ENCODE measurements around the gene C2orf72. TPM values are rescaled to one million over a fixed set of nuclear protein-coding genes. Genes with fewer than 3 reads are reported as not detected.
"Not testable (repeated sequence)": the region's sequence is repeated elsewhere in the genome, so short reads cannot be mapped to it uniquely, and the experiment has no call there.

Gene C2orf72
- total RNA-seq, 3 donors from 2014 or later (not counting 1 experiment from before 2014, with no cell fraction given) = not detected

DNA sequence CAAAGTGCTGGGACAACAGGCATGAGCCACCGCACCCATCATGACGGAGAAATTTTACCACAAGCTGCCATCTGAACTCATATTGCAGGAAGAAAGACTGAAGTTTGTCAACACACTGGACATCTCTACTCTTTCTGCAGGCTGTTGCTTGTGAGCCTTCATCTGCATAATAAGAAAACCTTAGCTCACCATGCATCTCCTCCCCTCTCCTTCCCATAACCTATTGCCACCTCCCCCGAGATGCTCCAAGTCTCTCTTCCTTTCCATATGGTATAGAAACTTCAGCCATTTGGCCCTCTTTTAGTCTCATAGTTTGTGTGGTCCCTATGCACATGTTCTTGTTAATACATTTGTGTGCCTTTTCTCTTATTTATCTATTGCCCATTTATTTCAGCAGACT is 19.1 kb upstream of the C2orf72 start:
- Mint-ChIP-seq H3K27me3 (ENCODE audit: low read depth in 2 of 2) (peaks cover 28 to 55% of the 10 kb centered on the region in 2 donors), H3K4me3 (no peak overlapping the region), H3K27ac (no peak overlapping the region), H3K36me3 (no peaks in the 10 kb centered on the region), H3K4me1 (peaks cover 0 to 8% of the 10 kb centered on the region in 2 donors), H3K9me3 (no peaks in the 10 kb centered on the region)
- no peaks in the 10 kb centered on the region for H3K9me3 ChIP-seq (ENCODE audit: control insufficient read depth, insufficient read depth, low read length)
- no peak for DNase-seq
- WGBS (ENCODE audit: insufficient coverage) = 98% methylated on average over 3 of the region's 3 CpGs
- TF ChIP-seq, protein P1, sequence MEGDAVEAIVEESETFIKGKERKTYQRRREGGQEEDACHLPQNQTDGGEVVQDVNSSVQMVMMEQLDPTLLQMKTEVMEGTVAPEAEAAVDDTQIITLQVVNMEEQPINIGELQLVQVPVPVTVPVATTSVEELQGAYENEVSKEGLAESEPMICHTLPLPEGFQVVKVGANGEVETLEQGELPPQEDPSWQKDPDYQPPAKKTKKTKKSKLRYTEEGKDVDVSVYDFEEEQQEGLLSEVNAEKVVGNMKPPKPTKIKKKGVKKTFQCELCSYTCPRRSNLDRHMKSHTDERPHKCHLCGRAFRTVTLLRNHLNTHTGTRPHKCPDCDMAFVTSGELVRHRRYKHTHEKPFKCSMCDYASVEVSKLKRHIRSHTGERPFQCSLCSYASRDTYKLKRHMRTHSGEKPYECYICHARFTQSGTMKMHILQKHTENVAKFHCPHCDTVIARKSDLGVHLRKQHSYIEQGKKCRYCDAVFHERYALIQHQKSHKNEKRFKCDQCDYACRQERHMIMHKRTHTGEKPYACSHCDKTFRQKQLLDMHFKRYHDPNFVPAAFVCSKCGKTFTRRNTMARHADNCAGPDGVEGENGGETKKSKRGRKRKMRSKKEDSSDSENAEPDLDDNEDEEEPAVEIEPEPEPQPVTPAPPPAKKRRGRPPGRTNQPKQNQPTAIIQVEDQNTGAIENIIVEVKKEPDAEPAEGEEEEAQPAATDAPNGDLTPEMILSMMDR (IDR thresholded peaks at IDR 0.05) = no peak
- intact Hi-C loops (cut with micrococcal nuclease) = no loop called here
- peaks cover 12% of the 10 kb centered on the region for H3K27me3 ChIP-seq (ENCODE audit: control insufficient read depth, insufficient read depth, low read length)
- H3K4me3 ChIP-seq (ENCODE audit: low read length) = no peak overlapping the region
- ATAC-seq = no peak
- no peak overlapping the region for H3K27ac ChIP-seq (ENCODE audit: low read length)
- no peaks in the 10 kb centered on the region for H3K36me3 ChIP-seq (ENCODE audit: control insufficient read depth, insufficient read depth, low read length)
- peaks cover 4% of the 10 kb centered on the region for H3K4me1 ChIP-seq (ENCODE audit: control insufficient read depth, insufficient read depth, low read length)

DNA sequence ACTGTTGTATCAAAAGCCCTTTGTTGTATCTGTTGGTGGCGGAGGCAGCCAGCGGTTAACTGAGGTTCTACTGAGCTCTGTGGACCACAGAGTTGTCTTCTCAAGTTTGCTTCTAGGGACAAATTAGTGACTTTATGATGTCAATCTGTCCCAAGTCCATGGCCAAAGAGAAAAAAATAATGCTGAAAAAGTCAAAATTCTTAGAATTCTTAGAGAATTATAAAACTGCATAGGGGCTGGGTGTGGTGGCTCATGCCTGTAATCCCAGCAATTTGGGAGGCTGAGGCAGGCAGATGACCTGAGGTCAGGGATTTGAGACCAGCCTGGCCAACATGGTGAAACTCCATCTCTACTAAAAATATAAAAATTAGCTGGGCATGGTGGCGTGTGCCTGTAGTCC is 12.3 kb upstream of the C2orf72 start:
- H3K27ac Mint-ChIP-seq; intact Hi-C loops (cut with micrococcal nuclease): not testable (repeated sequence)
- WGBS (ENCODE audit: insufficient coverage) = 97% methylated on average over 3 of the region's 3 CpGs

DNA sequence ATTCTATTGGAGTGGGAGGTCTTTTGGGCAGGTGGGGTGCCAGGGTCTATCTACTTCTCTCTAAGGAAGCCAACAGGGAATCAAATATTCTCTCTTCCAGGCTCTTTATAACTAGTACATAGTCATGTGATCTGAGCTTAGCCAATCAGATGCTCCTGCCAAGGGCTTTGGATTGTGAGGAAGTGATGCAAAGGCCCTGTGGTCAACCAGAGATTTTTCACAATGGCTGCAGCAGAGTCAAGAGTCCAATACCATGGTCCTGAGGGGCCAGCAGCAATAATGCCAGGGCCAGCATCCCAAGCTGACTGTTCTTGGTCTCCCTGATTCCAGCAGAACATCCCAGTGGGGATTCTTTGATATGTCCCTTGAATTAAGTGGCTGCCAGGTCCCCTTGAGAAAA is 8.4 kb upstream of the C2orf72 start:
- intact Hi-C loops (cut with micrococcal nuclease) = no loop called here
- Mint-ChIP-seq H3K4me3 (no peak overlapping the region), H3K27me3 (ENCODE audit: low read depth in 2 of 2) (peaks cover 25 to 38% of the 10 kb centered on the region in 2 donors), H3K9me3 (no peaks in the 10 kb centered on the region), H3K4me1 (no peaks in the 10 kb centered on the region), H3K27ac (no peak overlapping the region), H3K36me3 (no peaks in the 10 kb centered on the region)
- Histone ChIP-seq H3K36me3 (ENCODE audit: control insufficient read depth, insufficient read depth, low read length) (no peaks in the 10 kb centered on the region), H3K4me1 (ENCODE audit: control insufficient read depth, insufficient read depth, low read length) (no peaks in the 10 kb centered on the region), H3K27ac (ENCODE audit: low read length) (no peak overlapping the region), H3K9me3 (ENCODE audit: control insufficient read depth, insufficient read depth, low read length) (peaks cover 4% of the 10 kb centered on the region), H3K4me3 (ENCODE audit: low read length) (no peak overlapping the region), H3K27me3 (ENCODE audit: control insufficient read depth, insufficient read depth, low read length) (peaks cover 4% of the 10 kb centered on the region)
- TF ChIP-seq, protein P1 (IDR thresholded peaks at IDR 0.05) = no peak
- DNase-seq = no peak
- ATAC-seq = no peak

More for the DNA sequence above, 12.3 kb upstream of the C2orf72 start:
- H3K9me3 ChIP-seq (ENCODE audit: control insufficient read depth, insufficient read depth, low read length); H3K4me3 ChIP-seq (ENCODE audit: low read length); DNase-seq; ATAC-seq; H3K36me3 Mint-ChIP-seq; H3K27ac ChIP-seq (ENCODE audit: low read length); H3K4me1 ChIP-seq (ENCODE audit: control insufficient read depth, insufficient read depth, low read length); H3K4me1 Mint-ChIP-seq; H3K9me3 Mint-ChIP-seq; H3K27me3 ChIP-seq (ENCODE audit: control insufficient read depth, insufficient read depth, low read length); H3K36me3 ChIP-seq (ENCODE audit: control insufficient read depth, insufficient read depth, low read length); H3K4me3 Mint-ChIP-seq: not testable (repeated sequence)
- peaks cover 14 to 50% of the 10 kb centered on the region in 2 donors for H3K27me3 Mint-ChIP-seq (ENCODE audit: low read depth in 2 of 2)

DNA sequence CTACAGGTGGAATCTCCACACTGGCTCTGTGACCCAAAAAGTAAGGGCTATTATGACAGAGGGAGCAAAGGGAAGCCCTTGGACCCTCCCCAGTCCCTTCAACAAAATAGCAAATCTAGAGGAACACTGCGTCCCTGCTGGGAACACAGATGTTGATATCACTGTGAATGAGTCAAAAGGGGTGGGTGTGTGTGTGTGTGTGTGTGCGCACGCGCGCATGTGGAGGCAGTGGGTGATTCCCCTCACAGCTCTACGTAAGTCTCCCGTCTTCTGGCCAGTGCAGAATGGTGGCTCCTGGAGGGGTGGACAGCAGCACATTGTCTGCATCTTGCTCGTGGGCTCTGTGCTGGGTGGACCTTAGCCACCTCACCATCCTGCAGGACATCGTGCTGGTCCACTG is 7.8 kb upstream of the C2orf72 start:
- Histone ChIP-seq H3K27ac (ENCODE audit: low read length) (no peak overlapping the region), H3K4me1 (ENCODE audit: control insufficient read depth, insufficient read depth, low read length) (no peaks in the 10 kb centered on the region), H3K4me3 (ENCODE audit: low read length) (no peak overlapping the region), H3K9me3 (ENCODE audit: control insufficient read depth, insufficient read depth, low read length) (peaks cover 4% of the 10 kb centered on the region), H3K36me3 (ENCODE audit: control insufficient read depth, insufficient read depth, low read length) (no peaks in the 10 kb centered on the region), H3K27me3 (ENCODE audit: control insufficient read depth, insufficient read depth, low read length) (peaks cover 4% of the 10 kb centered on the region)
- Mint-ChIP-seq H3K4me3 (no peak overlapping the region), H3K36me3 (no peaks in the 10 kb centered on the region), H3K27me3 (ENCODE audit: low read depth in 2 of 2) (peaks cover 30 to 38% of the 10 kb centered on the region in 2 donors), H3K9me3 (no peaks in the 10 kb centered on the region), H3K4me1 (no peaks in the 10 kb centered on the region), H3K27ac (no peak overlapping the region)
- TF ChIP-seq, protein P1 (IDR thresholded peaks at IDR 0.05) = no peak
- 90% methylated on average over 9 of the region's 9 CpGs for WGBS (ENCODE audit: insufficient coverage)
- no peak for ATAC-seq
- intact Hi-C loops (cut with micrococcal nuclease) = no loop called here
- DNase-seq = no peak

Data from natural killer cell (primary cell).